ENCODE measurements around the gene AKAP6. TPM values are rescaled to one million over a fixed set of nuclear protein-coding genes. Genes with fewer than 3 reads are reported as not detected.
"Not testable (repeated sequence)": the region's sequence is repeated elsewhere in the genome, so short reads cannot be mapped to it uniquely, and the experiment has no call there.

Gene AKAP6
- total RNA-seq, 1 donor from 2014 or later, result 8.5 TPM

GRCh38 chr14:32367516-32367915, 38.4 kb downstream of the AKAP6 start:
- TF ChIP-seq CTCF (IDR thresholded peaks at IDR 0.05; ENCODE audit: unreplicated experiment), result no peak
- no peaks in the 10 kb centered on the region for H3K27me3 Mint-ChIP-seq (ENCODE audit: low read depth)
- H3K9me3 Mint-ChIP-seq, result no peaks in the 10 kb centered on the region
- H3K36me3 Mint-ChIP-seq, result no peaks in the 10 kb centered on the region
- H3K27ac Mint-ChIP-seq, result no peak overlapping the region
- no peak for DNase-seq (ENCODE audit: low spot score in 2 of 2, unreplicated experiment in 2 of 2)
- H3K4me3 Mint-ChIP-seq, result no peak overlapping the region
- peaks cover 31% of the 10 kb centered on the region for H3K4me1 Mint-ChIP-seq

DNA sequence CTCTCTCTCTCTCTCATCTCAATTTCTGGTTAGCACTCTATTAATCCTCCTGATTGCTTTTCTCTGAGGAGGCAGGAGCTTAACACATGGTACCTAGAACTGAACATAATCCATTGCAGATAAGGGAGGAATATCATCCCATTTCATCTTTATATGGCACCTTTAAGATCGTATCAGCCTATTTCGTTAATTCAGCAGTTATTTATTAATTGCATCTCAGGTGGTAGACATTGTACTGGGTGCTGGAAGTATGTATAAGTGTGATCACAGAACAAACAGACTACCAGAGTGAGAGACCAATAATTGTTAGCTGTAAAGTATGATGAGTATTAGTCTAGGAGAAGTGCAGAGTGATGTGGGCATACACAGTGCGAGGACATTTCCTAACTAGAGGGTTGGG, 39.0 kb downstream of the AKAP6 start:
- no peak overlapping the region for H3K4me3 Mint-ChIP-seq
- no peak for TF ChIP-seq CTCF (IDR thresholded peaks at IDR 0.05; ENCODE audit: unreplicated experiment)
- H3K4me1 Mint-ChIP-seq, result peaks cover 31% of the 10 kb centered on the region
- DNase-seq (ENCODE audit: low spot score in 2 of 2, unreplicated experiment in 2 of 2), result no peak
- H3K9me3 Mint-ChIP-seq, result no peaks in the 10 kb centered on the region
- H3K27me3 Mint-ChIP-seq (ENCODE audit: low read depth), result no peaks in the 10 kb centered on the region
- H3K36me3 Mint-ChIP-seq, result no peaks in the 10 kb centered on the region
- H3K27ac Mint-ChIP-seq, result peak overlapping the region; percentile 9

DNA sequence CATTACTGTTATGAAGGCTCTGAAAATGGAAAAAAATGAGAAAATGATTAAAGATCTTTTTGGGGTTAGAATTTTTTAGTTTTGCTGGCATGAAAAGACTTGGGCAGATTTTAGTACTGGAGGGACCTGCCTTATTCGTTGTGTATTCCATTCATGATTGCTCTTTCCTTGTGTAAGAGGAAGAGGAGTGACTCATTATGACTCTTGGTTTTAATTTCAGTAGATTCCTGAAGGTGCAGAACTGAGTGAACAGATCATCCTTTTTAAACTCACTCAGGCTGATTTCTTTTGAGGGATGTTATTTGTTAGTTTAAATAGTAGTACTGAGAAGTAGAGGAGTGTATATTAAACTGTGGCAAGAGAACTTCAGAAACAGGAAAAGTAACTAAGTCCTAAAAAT, 41.6 kb downstream of the AKAP6 start:
- H3K9me3 Mint-ChIP-seq, result no peaks in the 10 kb centered on the region
- H3K4me3 Mint-ChIP-seq, result no peak overlapping the region
- no peak for TF ChIP-seq CTCF (IDR thresholded peaks at IDR 0.05; ENCODE audit: unreplicated experiment)
- peaks cover 27% of the 10 kb centered on the region for H3K4me1 Mint-ChIP-seq
- no peak for DNase-seq (ENCODE audit: low spot score in 2 of 2, unreplicated experiment in 2 of 2)
- H3K27me3 Mint-ChIP-seq (ENCODE audit: low read depth), result no peaks in the 10 kb centered on the region
- H3K27ac Mint-ChIP-seq, result no peak overlapping the region
- no peaks in the 10 kb centered on the region for H3K36me3 Mint-ChIP-seq

DNA sequence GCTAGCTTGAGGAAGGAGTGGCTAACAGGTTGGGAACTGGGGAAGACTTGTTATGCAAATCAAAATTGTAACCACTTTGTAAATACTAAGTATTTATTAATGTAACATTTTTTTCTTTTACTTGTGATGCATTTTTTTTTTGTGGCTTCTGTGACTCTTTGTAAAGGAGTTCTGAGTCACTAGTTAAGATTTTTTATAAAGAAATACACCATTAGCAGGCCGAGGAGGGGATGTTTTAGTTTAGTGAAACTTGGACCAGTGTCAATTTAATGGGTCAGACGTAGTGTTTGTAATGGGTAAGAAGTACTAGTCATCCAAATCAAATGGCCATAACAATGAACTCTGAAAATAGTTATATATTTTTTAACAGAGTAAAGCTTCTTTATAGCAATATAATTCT, 43.1 kb downstream of the AKAP6 start:
- Mint-ChIP-seq H3K9me3 (no peaks in the 10 kb centered on the region), H3K27ac (no peak overlapping the region), H3K36me3 (no peaks in the 10 kb centered on the region), H3K4me1 (peaks cover 14% of the 10 kb centered on the region), H3K4me3 (no peak overlapping the region), H3K27me3 (ENCODE audit: low read depth) (no peaks in the 10 kb centered on the region)
- TF ChIP-seq CTCF (IDR thresholded peaks at IDR 0.05; ENCODE audit: unreplicated experiment), result no peak
- DNase-seq (ENCODE audit: low spot score in 2 of 2, unreplicated experiment in 2 of 2), result no peak

DNA sequence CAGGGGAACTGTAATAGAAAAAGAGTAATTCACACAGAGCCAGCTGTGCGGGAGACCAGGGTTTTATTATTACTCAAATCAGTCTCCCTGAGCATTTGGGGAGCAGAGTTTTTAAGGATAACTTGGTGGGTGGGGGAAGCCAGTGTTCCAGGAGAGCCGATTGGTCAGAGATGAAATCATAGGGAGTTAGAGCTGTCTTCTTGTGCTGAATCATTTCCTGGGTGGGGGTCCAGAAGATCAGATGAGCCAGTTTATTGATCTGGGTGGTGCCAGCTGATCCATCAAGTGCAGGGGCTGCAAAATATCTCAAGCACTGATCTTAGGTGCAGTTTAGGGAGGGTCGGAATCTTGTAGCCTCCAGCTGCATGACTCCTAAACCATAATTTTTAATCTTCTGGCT, 44.1 kb downstream of the AKAP6 start:
- not testable (repeated sequence) for DNase-seq (ENCODE audit: low spot score in 2 of 2, unreplicated experiment in 2 of 2); H3K36me3 Mint-ChIP-seq
- peak overlapping the region; percentile 21 for H3K27ac Mint-ChIP-seq

GRCh38 chr14:32374155-32374554, 45.1 kb downstream of the AKAP6 start:
- H3K9me3 Mint-ChIP-seq, result no peaks in the 10 kb centered on the region
- H3K4me1 Mint-ChIP-seq, result peaks cover 18% of the 10 kb centered on the region
- TF ChIP-seq CTCF (IDR thresholded peaks at IDR 0.05; ENCODE audit: unreplicated experiment), result no peak
- DNase-seq (ENCODE audit: low spot score in 2 of 2, unreplicated experiment in 2 of 2), result no peak
- H3K4me3 Mint-ChIP-seq, result no peak overlapping the region
- no peaks in the 10 kb centered on the region for H3K27me3 Mint-ChIP-seq (ENCODE audit: low read depth)
- no peaks in the 10 kb centered on the region for H3K36me3 Mint-ChIP-seq
- H3K27ac Mint-ChIP-seq, result no peak overlapping the region

More for the DNA sequence above, 44.1 kb downstream of the AKAP6 start:
- H3K27me3 Mint-ChIP-seq (ENCODE audit: low read depth); H3K4me3 Mint-ChIP-seq; H3K9me3 Mint-ChIP-seq: not testable (repeated sequence)
- peaks cover 14% of the 10 kb centered on the region for H3K4me1 Mint-ChIP-seq

All from mesothelial cell of epicardium (in vitro differentiated cells).